A549 (cell line): ENCODE results near the gene NPM1. TPM values are rescaled to one million over a fixed set of nuclear protein-coding genes. Genes with fewer than 3 reads are reported as not detected.

Experiments
- ATAC-seq, 2 experiments: fragments of 200-7000 bp in 1 of 2; fragments of >200 bp in 1 of 2; cut with Nextera tagmentation in 1 of 2; cut with Tn5 transposase in 1 of 2; 3 replicates each; pipeline versions ENCODE4 v1.8.0 to v1.9.1; 2018 to 2020; ENCODE audit warnings: mild to moderate bottlenecking in 1 of 2, moderate library complexity in 1 of 2
- CTCF ChIA-PET: fragments of 300-600 bp; sonication (Branson Sonifier 250); formaldehyde crosslinking; extraction: SDS; loops from one replicate; lab custom pipeline; 2021; ENCODE audit warnings: antibody characterized with exemption, inconsistent platforms; lab: Yijun Ruan, JAX
- POLR2A ChIA-PET: fragments of 350-600 bp; formaldehyde crosslinking; extraction: SDS; loops from one replicate; lab custom pipeline; 2021; ENCODE audit warnings: antibody characterized with exemption, inconsistent platforms; lab: Yijun Ruan, JAX
- DNase-seq, 2 experiments: peaks; one replicate each; pipeline versions ENCODE4 v3.0.0 to v3.0.0-alpha.2; 2011 to 2016; ENCODE audit warnings: low read depth in 1 of 2, low spot score in 1 of 2
- FAIRE-seq: peaks from 2 replicates; lab custom pipeline; 2011; peaks lifted over from hg19 to GRCh38; lab: Jason Lieb, UNC
- H3K27ac ChIP-seq, 2 experiments: fragments of >200 bp; sonication (Bioruptor Twin); formaldehyde crosslinking; 3 replicates each; pipeline ENCODE4 v1.5.1; 2016 to 2017
- H3K4me1 ChIP-seq: fragments of >200 bp; sonication (Bioruptor Twin); formaldehyde crosslinking; 3 replicates; pipeline ENCODE4 v1.6.1; 2016
- H3K4me2 ChIP-seq: fragments of >200 bp; sonication (Bioruptor Twin); formaldehyde crosslinking; 3 replicates; pipeline ENCODE4 v1.6.1; 2016
- H3K4me3 ChIP-seq: fragments of >200 bp; sonication (Bioruptor Twin); formaldehyde crosslinking; 3 replicates; pipeline ENCODE4 v1.5.1; 2016
- H3K9me3 ChIP-seq: fragments of >200 bp; sonication (Bioruptor Twin); formaldehyde crosslinking; 3 replicates; pipeline ENCODE4 v1.6.1; 2016
- ATOH8 ChIP-seq: fragments of 250-450 bp; sonication (Bioruptor Pico); IDR thresholded peaks from 2 replicates; pipeline ENCODE4 v1.5.0; 2020; ENCODE audit warnings: low read depth, mild to moderate bottlenecking, moderate library complexity
- CHD4 ChIP-seq: fragments of 200-600 bp; sonication (generic); IDR thresholded peaks from 2 replicates; pipeline ENCODE4 v1.6.1; 2016; ENCODE audit warnings: antibody characterized with exemption, mild to moderate bottlenecking, borderline replicate concordance
- CTCF ChIP-seq: fragments of >200 bp; sonication (Bioruptor Twin); formaldehyde crosslinking; IDR thresholded peaks from 3 replicates; pipeline ENCODE4 v1.5.1; 2016
- E2F6 ChIP-seq: IDR thresholded peaks from 2 replicates; pipeline ENCODE4 v1.6.1; 2012; ENCODE audit warnings: low read depth, borderline replicate concordance
- EHF ChIP-seq: fragments of 250-450 bp; sonication (Bioruptor Pico); IDR thresholded peaks from 2 replicates; pipeline ENCODE4 v1.5.0; 2020; ENCODE audit warnings: mild to moderate bottlenecking
- EHMT2 ChIP-seq: fragments of 200-600 bp; sonication (generic); IDR thresholded peaks from 2 replicates; pipeline ENCODE4 v1.6.1; 2016; ENCODE audit warnings: antibody characterized with exemption, low read depth, mild to moderate bottlenecking, moderate library complexity
- EP300 ChIP-seq, 2 experiments: fragments of >200 bp; sonication (Bioruptor Twin); formaldehyde crosslinking; IDR thresholded peaks; 2 replicates in 1 of 2; 3 replicates in 1 of 2; pipeline ENCODE4 v1.6.1; 2016 to 2017
- ESRRA ChIP-seq: fragments of 150-350 bp; IDR thresholded peaks from 2 replicates; pipeline ENCODE4 v1.6.1; 2014; ENCODE audit warnings: mild to moderate bottlenecking, low read length, borderline replicate concordance
- FOXS1 ChIP-seq: fragments of 250-450 bp; sonication (Bioruptor Pico); IDR thresholded peaks from 2 replicates; pipeline ENCODE4 v1.5.0; 2020; ENCODE audit warnings: mild to moderate bottlenecking, moderate library complexity
- HEYL ChIP-seq: fragments of 250-450 bp; sonication (Bioruptor Pico); IDR thresholded peaks from 2 replicates; pipeline ENCODE4 v1.8.0; 2021; ENCODE audit warnings: mild to moderate bottlenecking, moderate library complexity
- HOXA7 ChIP-seq: fragments of 250-450 bp; sonication (Bioruptor Pico); IDR thresholded peaks from 2 replicates; pipeline ENCODE4 v1.5.0; 2020; ENCODE audit warnings: mild to moderate bottlenecking, moderate library complexity
- JUN ChIP-seq, 2 experiments: fragments of >200 bp; sonication (Bioruptor Twin); formaldehyde crosslinking; IDR thresholded peaks; 2 replicates in 1 of 2; 3 replicates in 1 of 2; pipeline ENCODE4 v1.6.1; 2016 to 2017
- MAFK ChIP-seq: fragments of 450-650 bp; IDR thresholded peaks from 2 replicates; pipeline ENCODE4 v1.6.1; 2014; ENCODE audit not compliant: partially characterized antibody
- MAX ChIP-seq: IDR thresholded peaks from 2 replicates; pipeline ENCODE4 v1.6.1; 2012
- MAZ ChIP-seq: fragments of 150-350 bp; IDR thresholded peaks from 2 replicates; pipeline ENCODE4 v1.6.1; 2014; ENCODE audit warnings: antibody characterized with exemption, low read depth, low read length, borderline replicate concordance
- NR3C1 ChIP-seq: fragments of >200 bp; sonication (Bioruptor Twin); formaldehyde crosslinking; IDR thresholded peaks from 3 replicates; pipeline ENCODE4 v1.6.1; 2017
- PHF8 ChIP-seq: fragments of 200-600 bp; sonication (generic); IDR thresholded peaks from 2 replicates; pipeline ENCODE4 v1.6.1; 2016; ENCODE audit warnings: low read depth, mild to moderate bottlenecking, antibody characterized with exemption, moderate library complexity, borderline replicate concordance
- POLR2A ChIP-seq: IDR thresholded peaks from 2 replicates; pipeline ENCODE4 v1.6.1; 2012; ENCODE audit warnings: mild to moderate bottlenecking, low read length
- RCOR1 ChIP-seq: fragments of 150-350 bp; IDR thresholded peaks from 2 replicates; pipeline ENCODE4 v1.6.1; 2014; ENCODE audit warnings: antibody characterized with exemption, low read length, low read depth
- TFCP2L1 ChIP-seq: fragments of 250-450 bp; sonication (Bioruptor Pico); IDR thresholded peaks from 2 replicates; pipeline ENCODE4 v1.5.0; 2021; ENCODE audit warnings: mild to moderate bottlenecking
- USF2 ChIP-seq: fragments of 450-650 bp; IDR thresholded peaks from 2 replicates; pipeline ENCODE4 v1.6.1; 2014; ENCODE audit warnings: antibody characterized with exemption
- ZFP36 ChIP-seq: fragments of 450-650 bp; IDR thresholded peaks from 2 replicates; pipeline ENCODE4 v1.6.1; 2014; ENCODE audit warnings: borderline replicate concordance; ENCODE audit not compliant: partially characterized antibody
- ZNF302 ChIP-seq: fragments of 250-450 bp; sonication (Bioruptor Pico); IDR thresholded peaks from 2 replicates; pipeline ENCODE4 v1.9.0; 2021; ENCODE audit warnings: inconsistent platforms, mild to moderate bottlenecking, moderate library complexity
- ZSCAN20 ChIP-seq: fragments of 250-450 bp; sonication (Bioruptor Pico); IDR thresholded peaks from 2 replicates; pipeline ENCODE4 v1.8.0; 2022; ENCODE audit warnings: mild to moderate bottlenecking, moderate library complexity
- WGBS: methylation state at CpG from one replicate; pipeline ENCODE4 v1.1.6; 2017; ENCODE audit errors: missing lambda C conversion rate; 5-methylcytosine and 5-hydroxymethylcytosine counted together
- polyA plus RNA-seq, 4 experiments: library from polyadenylated mRNA; depleted of rRNA in 3 of 4; stranded (reverse); fragments of >200 nt; fragmentation: RNase III in 1 of 4; extraction: RNeasy Plus Mini Kit Qiagen cat#74134 plus additional on column Dnase treatment in 1 of 4; gene quantifications; 2 replicates in 3 of 4; 3 replicates in 1 of 4; pipeline ENCODE4 v1.2.3, GENCODE V29; 2011 to 2017

Gene NPM1
- polyA plus RNA-seq, 2 of the 4 experiments (the other 2 are of a cell fraction): 3,380 to 5,196 TPM

GRCh38 chr5:171449426-171449825 is 61.8 kb downstream of the NPM1 start:
- no peak overlapping the region for H3K27ac ChIP-seq
- TF ChIP-seq JUN (IDR thresholded peaks at IDR 0.05) (no peak), ESRRA (no peak), E2F6 (no peak), CHD4 (no peak), EHMT2 (no peak), EP300 (IDR thresholded peaks at IDR 0.05) (no peak), MAFK (no peak), RCOR1 (no peak), ZSCAN20 (CRISPR knock-in tag) (no peak), HEYL (CRISPR knock-in tag) (no peak), POLR2A (no peak), FOXS1 (CRISPR knock-in tag) (no peak), HOXA7 (CRISPR knock-in tag) (no peak)
- TF ChIP-seq, all 56 proteins: peak for 0
- ChIA-PET POLR2A (no interaction called here), CTCF (interaction anchor here (0.6 to 3.7 kb wide), 4 partner anchors 9 to 189 kb away, joined by 3 to 15 read pairs (median 6); partner anchors contain the start of gene FGF18)
- Histone ChIP-seq H3K9me3 (no peaks in the 10 kb centered on the region), H3K4me2 (no peak overlapping the region), H3K4me1 (no peaks in the 10 kb centered on the region), H3K4me3 (no peak overlapping the region)
- WGBS: 83% methylated on average over 10 of the region's 10 CpGs
- ATAC-seq (no peak), FAIRE-seq (no peak), DNase-seq (no peak)

- FAIRE-seq: no peak
- CTCF ChIA-PET: interaction anchor here (1.0 to 3.7 kb wide), 2 partner anchors 32 to 179 kb away, joined by 3 to 15 read pairs; partner anchors contain the start of gene FGF18
These were observed 63.0 kb downstream of the NPM1 start for GRCh38 chr5:171450423-171451331.

More at GRCh38 chr5:171450423-171451331, 63.0 kb downstream of the NPM1 start:
- no peak overlapping the region for H3K4me3 ChIP-seq
- POLR2A ChIA-PET: no interaction called here
- H3K4me2 ChIP-seq: no peak overlapping the region
- WGBS: 92% methylated on average over 63 of the region's 88 CpGs
- no peak for TF ChIP-seq MAZ
- no peak for TF ChIP-seq POLR2A
- TF ChIP-seq TFCP2L1 (CRISPR knock-in tag): no peak
- TF ChIP-seq ATOH8 (CRISPR knock-in tag): no peak
- TF ChIP-seq PHF8: no peak
- no peak for TF ChIP-seq ZSCAN20 (CRISPR knock-in tag)
- no peak for TF ChIP-seq NR3C1
- no peak for TF ChIP-seq MAX
- no peak for TF ChIP-seq CHD4
- no peak for TF ChIP-seq USF2
- TF ChIP-seq ZFP36: no peak
- no peak for TF ChIP-seq CTCF
- TF ChIP-seq HOXA7 (CRISPR knock-in tag): no peak
- no peak for TF ChIP-seq ESRRA
- no peak for TF ChIP-seq EHF (CRISPR knock-in tag)
- TF ChIP-seq FOXS1 (CRISPR knock-in tag): no peak
- TF ChIP-seq ZNF302 (CRISPR knock-in tag): no peak
- ATAC-seq (no peak), DNase-seq (no peak)
- no peaks in the 10 kb centered on the region for H3K9me3 ChIP-seq
- no peak overlapping the region for H3K27ac ChIP-seq
- no peaks in the 10 kb centered on the region for H3K4me1 ChIP-seq
